GM12878 (cell line): ENCODE results near the gene ATP6V1F. TPM values are rescaled to one million over a fixed set of nuclear protein-coding genes. Genes with fewer than 3 reads are reported as not detected.

ENCODE experiments used
- ATAC-seq: fragments of 200-7000 bp; cut with Tn5 transposase; 3 replicates; pipeline ENCODE4 v1.9.1; 2020; ENCODE audit warnings: mild to moderate bottlenecking, moderate library complexity
- BruUV-seq: library from RNA; stranded (reverse); fragments of 400-500 nt; replicated peaks from 2 replicates; lab custom pipeline; 2021; lab: Mats Ljungman, UMichigan
- CTCF ChIA-PET: fragments of 300-600 bp; sonication (Branson Sonifier 250); formaldehyde crosslinking; extraction: SDS; loops from one replicate; lab custom pipeline; 2021; ENCODE audit warnings: inconsistent platforms; lab: Yijun Ruan, JAX
- POLR2A ChIA-PET: fragments of 350-600 bp; formaldehyde crosslinking; extraction: SDS; loops from one replicate; lab custom pipeline; 2021; ENCODE audit warnings: inconsistent platforms; lab: Charles Lee
- RAD21 ChIA-PET: fragments of 300-600 bp; sonication (Branson Sonifier 250); formaldehyde crosslinking; loops from one replicate; lab custom pipeline; 2023; ENCODE audit warnings: antibody characterized with exemption; ENCODE audit not compliant: unreplicated experiment; lab: Charles Lee
- SMC1A ChIA-PET: fragments of 300-600 bp; sonication (Branson Sonifier 250); formaldehyde crosslinking; loops from one replicate; lab custom pipeline; 2023; ENCODE audit not compliant: unreplicated experiment, uncharacterized antibody; lab: Charles Lee
- DNase-seq: peaks from one replicate; pipeline ENCODE4 v3.0.0-alpha.2; 2011; ENCODE audit warnings: low read depth, low spot score
- FAIRE-seq: peaks from 3 replicates; lab custom pipeline; 2011; peaks lifted over from hg19 to GRCh38; lab: Jason Lieb, UNC
- H2AFZ ChIP-seq: 2 replicates; pipeline ENCODE4 v1.6.0; 2011; ENCODE audit warnings: low read depth, low read length, control low read depth; ENCODE audit not compliant: control insufficient read depth
- H3K27ac ChIP-seq: 2 replicates; pipeline ENCODE4 v1.5.1; 2011; ENCODE audit warnings: control low read depth; ENCODE audit not compliant: control insufficient read depth, insufficient read depth
- H3K27me3 ChIP-seq, 2 experiments: replicated peaks in 1 of 2; 2 replicates each; pipeline versions ENCODE4 v1.6.0 to v1.6.1; 2011; ENCODE audit warnings: low read length in 1 of 2; ENCODE audit not compliant: control insufficient read depth in 2 of 2, insufficient read depth in 2 of 2
- H3K36me3 ChIP-seq, 2 experiments: 2 replicates each; pipeline ENCODE4 v1.5.1; 2011; ENCODE audit warnings: low read length in 1 of 2; ENCODE audit not compliant: control insufficient read depth in 2 of 2, insufficient read depth in 2 of 2
- H3K4me1 ChIP-seq: 2 replicates; pipeline ENCODE4 v1.6.1; 2011; ENCODE audit warnings: mild to moderate bottlenecking, low read length, moderate library complexity, mixed read lengths; ENCODE audit not compliant: control insufficient read depth, insufficient read depth
- H3K4me2 ChIP-seq: 2 replicates; pipeline ENCODE4 v1.6.0; 2011; ENCODE audit warnings: control low read depth; ENCODE audit not compliant: control insufficient read depth, insufficient read depth
- H3K4me3 ChIP-seq: fragments of 200-600 bp; sonication (generic); 2 replicates; pipeline ENCODE4 v1.5.1; 2016
- H3K79me2 ChIP-seq: 2 replicates; pipeline ENCODE4 v1.6.0; 2011; ENCODE audit warnings: low read length; ENCODE audit not compliant: control insufficient read depth, insufficient read depth
- H3K9ac ChIP-seq: 2 replicates; pipeline ENCODE4 v1.8.0; 2011; ENCODE audit warnings: low read length, control low read depth, mixed read lengths; ENCODE audit not compliant: control insufficient read depth, insufficient read depth
- H3K9me3 ChIP-seq: replicated peaks from 3 replicates; pipeline ENCODE4 v1.5.1; 2011; ENCODE audit warnings: mild to moderate bottlenecking, low read length; ENCODE audit not compliant: control insufficient read depth, insufficient read depth
- H4K20me1 ChIP-seq: 2 replicates; pipeline ENCODE4 v1.6.0; 2011; ENCODE audit not compliant: control insufficient read depth, insufficient read depth
- ASH2L ChIP-seq: fragments of 300-600, 200-600 bp; sonication (generic); IDR thresholded peaks from 2 replicates; pipeline ENCODE4 v1.6.1; 2017; ENCODE audit warnings: low read depth, mild to moderate bottlenecking, borderline replicate concordance
- BACH1 ChIP-seq: fragments of 450-650 bp; IDR thresholded peaks from 2 replicates; pipeline ENCODE4 v1.6.1; 2017; ENCODE audit warnings: mild to moderate bottlenecking, borderline replicate concordance
- BHLHE40 ChIP-seq, 2 experiments: fragments of 450-650 bp in 1 of 2; IDR thresholded peaks; 2 replicates each; pipeline ENCODE4 v1.6.1; 2011 to 2017; ENCODE audit warnings: low read depth in 2 of 2, borderline replicate concordance in 1 of 2, improper control_type of control experiment in 1 of 2, low read length in 1 of 2, mild to moderate bottlenecking in 1 of 2
- DPF2 ChIP-seq: fragments of 450-650 bp; IDR thresholded peaks from 2 replicates; pipeline ENCODE4 v1.6.1; 2017; ENCODE audit warnings: mild to moderate bottlenecking
- HDAC6 ChIP-seq: fragments of 200-600 bp; sonication (generic); IDR thresholded peaks from one replicate; pipeline ENCODE4 v1.8.0; 2017; ENCODE audit warnings: antibody characterized with exemption; ENCODE audit not compliant: unreplicated experiment
- IKZF1 ChIP-seq: fragments of 450-650 bp; conservative IDR thresholded peaks from 2 replicates; pipeline ENCODE4 v1.6.1; 2017; ENCODE audit warnings: antibody characterized with exemption, mild to moderate bottlenecking
- LARP7 ChIP-seq: fragments of 450-650 bp; IDR thresholded peaks from 2 replicates; pipeline ENCODE4 v1.6.1; 2017; ENCODE audit warnings: mild to moderate bottlenecking
- MYC ChIP-seq: IDR thresholded peaks from 2 replicates; pipeline ENCODE4 v1.6.1; 2011; ENCODE audit warnings: mild to moderate bottlenecking, low read length, moderate library complexity, inconsistent platforms; ENCODE audit not compliant: insufficient read depth, insufficient replicate concordance, insufficient read length, severe bottlenecking
- NR2F1 ChIP-seq: fragments of 450-650 bp; conservative IDR thresholded peaks from 2 replicates; pipeline ENCODE4 v1.6.1; 2017; ENCODE audit warnings: mild to moderate bottlenecking
- POLR2A ChIP-seq: IDR thresholded peaks from 2 replicates; pipeline ENCODE4 v1.6.1; 2011; ENCODE audit warnings: low read depth, mild to moderate bottlenecking, low read length
- TCF3 ChIP-seq: IDR thresholded peaks from 2 replicates; pipeline ENCODE4 v1.6.1; 2012; ENCODE audit warnings: low read depth, mild to moderate bottlenecking, low read length, borderline replicate concordance; ENCODE audit not compliant: insufficient read depth
- WGBS: methylation state at CpG from one replicate; pipeline ENCODE4 v1.1.6; 2016; ENCODE audit warnings: low lambda C conversion rate; ENCODE audit not compliant: insufficient replicate concordance, insufficient coverage; ENCODE audit errors: missing lambda C conversion rate; 5-methylcytosine and 5-hydroxymethylcytosine counted together
- in situ Hi-C: fragments of 300-500 bp; cut with MboI; formaldehyde crosslinking; loops from 9 replicates; pipeline ENCODE4 v1.14.3; 2018; ENCODE audit warnings: mixed read lengths
- intact Hi-C: fragments of 100-400 bp; cut with micrococcal nuclease; formaldehyde crosslinking; loops from one replicate; pipeline ENCODE4 v1.14.2; 2022; ENCODE audit not compliant: unreplicated experiment
- polyA plus RNA-seq, 11 experiments: library from polyadenylated mRNA; depleted of rRNA in 4 of 11; unstranded in 6 of 11; stranded (reverse) in 5 of 11; fragments of >200 nt; fragmentation: Nextera tagmentation in 4 of 11; fragmentation: Illumina TruSeq in 1 of 11; extraction: Ambion mirVana in 4 of 11; extraction: Trizol in 1 of 11; gene quantifications; 1 replicate in 1 of 11; 2 replicates in 10 of 11; pipeline versions ENCODE4 v1.2.1 to v1.2.3, GENCODE V29; 2011 to 2016; ENCODE audit warnings: inconsistent platforms in 2 of 11, missing spikeins in 2 of 11, low read depth in 1 of 11
- total RNA-seq, 4 experiments: library from RNA; depleted of rRNA in 3 of 4; stranded (reverse); fragments of >200 nt in 3 of 4; fragmentation: Illumina TruSeq in 1 of 4; extraction: Trizol in 1 of 4; gene quantifications; 2 replicates each; pipeline versions ENCODE4 v1.2.1 to v1.2.3, GENCODE V29; 2013 to 2021
- TF ChIP-seq, protein P1 (sequence below), 3 experiments: IDR thresholded peaks in 2 of 3; conservative IDR thresholded peaks in 1 of 3; 2 replicates each; pipeline ENCODE4 v1.5.1; 2011; ENCODE audit warnings: low read depth in 3 of 3, low read length in 3 of 3, mild to moderate bottlenecking in 3 of 3, control low read depth in 2 of 3, moderate library complexity in 2 of 3, inconsistent platforms in 1 of 3, mixed read lengths in 1 of 3; ENCODE audit not compliant: control insufficient read depth in 2 of 3, insufficient read depth in 1 of 3; ENCODE audit errors: extremely low read depth in 1 of 3
- TF ChIP-seq, protein P2 (sequence below): fragments of 450-650 bp; IDR thresholded peaks from 2 replicates; pipeline ENCODE4 v1.6.1; 2017; ENCODE audit warnings: mild to moderate bottlenecking, moderate library complexity
- TF ChIP-seq, protein P3 (sequence below): fragments of 450-650 bp; conservative IDR thresholded peaks from 2 replicates; pipeline ENCODE4 v1.6.1; 2017; ENCODE audit warnings: mild to moderate bottlenecking, moderate library complexity

ATP6V1F gene
- total and polyA plus RNA-seq, 10 of the 15 experiments (the other 5 are each of a cell fraction or from before 2014, with no cell fraction given), result 111 to 343 (median 203) TPM

DNA sequence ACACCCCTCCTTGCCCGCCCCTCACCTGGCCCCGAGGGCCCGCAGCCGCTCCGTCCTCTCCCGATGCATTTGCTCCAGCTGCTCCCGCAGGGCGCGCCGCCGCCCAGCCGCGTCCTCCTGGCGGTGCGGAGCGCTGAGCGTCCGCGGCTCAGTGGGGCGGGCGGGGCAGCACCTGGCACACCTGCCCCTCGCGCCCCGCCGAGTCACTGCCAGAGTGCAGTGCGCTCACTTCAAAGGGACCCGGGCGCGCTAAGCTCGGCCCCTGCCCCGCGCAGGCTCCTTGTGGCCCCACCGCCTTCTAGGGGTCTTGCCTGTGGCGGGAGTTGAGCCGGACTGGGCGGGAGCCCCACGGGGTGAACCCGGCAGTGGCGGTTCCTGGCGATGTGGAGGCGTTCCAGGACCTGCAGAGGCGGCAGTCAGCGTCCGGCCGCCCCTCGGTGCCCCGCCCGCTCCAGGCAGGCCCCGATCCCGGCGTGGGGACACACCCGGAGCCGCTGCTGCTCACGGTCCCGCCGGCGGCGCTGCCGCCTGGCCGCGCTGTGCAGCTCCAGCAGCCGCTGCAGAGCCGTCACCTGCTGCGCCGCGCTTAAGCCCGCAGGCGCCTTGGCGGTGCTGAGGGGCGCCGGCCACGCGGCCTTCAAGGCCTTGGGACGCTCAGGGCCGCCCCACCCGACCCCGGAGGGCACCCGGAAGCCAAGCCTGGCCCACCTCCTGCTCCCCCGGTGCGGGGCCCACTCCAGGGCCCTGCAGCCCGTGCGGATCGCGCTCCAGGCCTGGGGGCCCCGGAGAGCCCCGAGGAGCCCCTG lies 6.7 kb downstream of the ATP6V1F start:
- peak overlapping the region; percentile 44; the same call in 1 of the 2 replicates for H3K9ac ChIP-seq
- TF ChIP-seq BACH1 (0 out of 2 replicates have a peak, but pooled peaks have one; percentile 24), MYC (no peak), IKZF1 (peak; percentile 58), POLR2A (peak; percentile 58), ASH2L (no peak), TCF3 (0 out of 2 replicates have a peak, but pooled peaks have one; percentile 17), HDAC6 (peak; percentile 82), LARP7 (peak; percentile 56; the same call in 1 of the 2 replicates), DPF2 (peak; percentile 65; the same call in 1 of the 2 replicates), NR2F1 (0 out of 2 replicates have a peak, but pooled peaks have one; percentile 38), BHLHE40 (IDR thresholded peaks at IDR 0.05; ENCODE audit: borderline replicate concordance in 1 of 2, low read depth in 2 of 2, low read length in 1 of 2) (peak in 1 of 2 experiments; percentile 48; a peak in 1 of 4 replicates)
- TF ChIP-seq, protein P1, sequence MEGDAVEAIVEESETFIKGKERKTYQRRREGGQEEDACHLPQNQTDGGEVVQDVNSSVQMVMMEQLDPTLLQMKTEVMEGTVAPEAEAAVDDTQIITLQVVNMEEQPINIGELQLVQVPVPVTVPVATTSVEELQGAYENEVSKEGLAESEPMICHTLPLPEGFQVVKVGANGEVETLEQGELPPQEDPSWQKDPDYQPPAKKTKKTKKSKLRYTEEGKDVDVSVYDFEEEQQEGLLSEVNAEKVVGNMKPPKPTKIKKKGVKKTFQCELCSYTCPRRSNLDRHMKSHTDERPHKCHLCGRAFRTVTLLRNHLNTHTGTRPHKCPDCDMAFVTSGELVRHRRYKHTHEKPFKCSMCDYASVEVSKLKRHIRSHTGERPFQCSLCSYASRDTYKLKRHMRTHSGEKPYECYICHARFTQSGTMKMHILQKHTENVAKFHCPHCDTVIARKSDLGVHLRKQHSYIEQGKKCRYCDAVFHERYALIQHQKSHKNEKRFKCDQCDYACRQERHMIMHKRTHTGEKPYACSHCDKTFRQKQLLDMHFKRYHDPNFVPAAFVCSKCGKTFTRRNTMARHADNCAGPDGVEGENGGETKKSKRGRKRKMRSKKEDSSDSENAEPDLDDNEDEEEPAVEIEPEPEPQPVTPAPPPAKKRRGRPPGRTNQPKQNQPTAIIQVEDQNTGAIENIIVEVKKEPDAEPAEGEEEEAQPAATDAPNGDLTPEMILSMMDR (IDR thresholded peaks at IDR 0.05 in 2 of 3, conservative IDR thresholded peaks at IDR 0.05 in 1 of 3; ENCODE audit: control insufficient read depth in 2 of 3, extremely low read depth in 1 of 3, insufficient read depth in 1 of 3, low read depth in 3 of 3, low read length in 3 of 3), result peak in 1 of 3 experiments; percentile 26; a peak in 1 of 6 replicates
- TF ChIP-seq, protein P2, sequence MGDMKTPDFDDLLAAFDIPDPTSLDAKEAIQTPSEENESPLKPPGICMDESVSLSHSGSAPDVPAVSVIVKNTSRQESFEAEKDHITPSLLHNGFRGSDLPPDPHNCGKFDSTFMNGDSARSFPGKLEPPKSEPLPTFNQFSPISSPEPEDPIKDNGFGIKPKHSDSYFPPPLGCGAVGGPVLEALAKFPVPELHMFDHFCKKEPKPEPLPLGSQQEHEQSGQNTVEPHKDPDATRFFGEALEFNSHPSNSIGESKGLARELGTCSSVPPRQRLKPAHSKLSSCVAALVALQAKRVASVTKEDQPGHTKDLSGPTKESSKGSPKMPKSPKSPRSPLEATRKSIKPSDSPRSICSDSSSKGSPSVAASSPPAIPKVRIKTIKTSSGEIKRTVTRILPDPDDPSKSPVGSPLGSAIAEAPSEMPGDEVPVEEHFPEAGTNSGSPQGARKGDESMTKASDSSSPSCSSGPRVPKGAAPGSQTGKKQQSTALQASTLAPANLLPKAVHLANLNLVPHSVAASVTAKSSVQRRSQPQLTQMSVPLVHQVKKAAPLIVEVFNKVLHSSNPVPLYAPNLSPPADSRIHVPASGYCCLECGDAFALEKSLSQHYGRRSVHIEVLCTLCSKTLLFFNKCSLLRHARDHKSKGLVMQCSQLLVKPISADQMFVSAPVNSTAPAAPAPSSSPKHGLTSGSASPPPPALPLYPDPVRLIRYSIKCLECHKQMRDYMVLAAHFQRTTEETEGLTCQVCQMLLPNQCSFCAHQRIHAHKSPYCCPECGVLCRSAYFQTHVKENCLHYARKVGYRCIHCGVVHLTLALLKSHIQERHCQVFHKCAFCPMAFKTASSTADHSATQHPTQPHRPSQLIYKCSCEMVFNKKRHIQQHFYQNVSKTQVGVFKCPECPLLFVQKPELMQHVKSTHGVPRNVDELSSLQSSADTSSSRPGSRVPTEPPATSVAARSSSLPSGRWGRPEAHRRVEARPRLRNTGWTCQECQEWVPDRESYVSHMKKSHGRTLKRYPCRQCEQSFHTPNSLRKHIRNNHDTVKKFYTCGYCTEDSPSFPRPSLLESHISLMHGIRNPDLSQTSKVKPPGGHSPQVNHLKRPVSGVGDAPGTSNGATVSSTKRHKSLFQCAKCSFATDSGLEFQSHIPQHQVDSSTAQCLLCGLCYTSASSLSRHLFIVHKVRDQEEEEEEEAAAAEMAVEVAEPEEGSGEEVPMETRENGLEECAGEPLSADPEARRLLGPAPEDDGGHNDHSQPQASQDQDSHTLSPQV, result no peak
- TF ChIP-seq, protein P3, sequence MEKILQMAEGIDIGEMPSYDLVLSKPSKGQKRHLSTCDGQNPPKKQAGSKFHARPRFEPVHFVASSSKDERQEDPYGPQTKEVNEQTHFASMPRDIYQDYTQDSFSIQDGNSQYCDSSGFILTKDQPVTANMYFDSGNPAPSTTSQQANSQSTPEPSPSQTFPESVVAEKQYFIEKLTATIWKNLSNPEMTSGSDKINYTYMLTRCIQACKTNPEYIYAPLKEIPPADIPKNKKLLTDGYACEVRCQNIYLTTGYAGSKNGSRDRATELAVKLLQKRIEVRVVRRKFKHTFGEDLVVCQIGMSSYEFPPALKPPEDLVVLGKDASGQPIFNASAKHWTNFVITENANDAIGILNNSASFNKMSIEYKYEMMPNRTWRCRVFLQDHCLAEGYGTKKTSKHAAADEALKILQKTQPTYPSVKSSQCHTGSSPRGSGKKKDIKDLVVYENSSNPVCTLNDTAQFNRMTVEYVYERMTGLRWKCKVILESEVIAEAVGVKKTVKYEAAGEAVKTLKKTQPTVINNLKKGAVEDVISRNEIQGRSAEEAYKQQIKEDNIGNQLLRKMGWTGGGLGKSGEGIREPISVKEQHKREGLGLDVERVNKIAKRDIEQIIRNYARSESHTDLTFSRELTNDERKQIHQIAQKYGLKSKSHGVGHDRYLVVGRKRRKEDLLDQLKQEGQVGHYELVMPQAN, result no peak

More for the DNA sequence above, 6.7 kb downstream of the ATP6V1F start:
- Histone ChIP-seq H3K4me1 (peaks cover 8% of the 10 kb centered on the region; the same call in 1 of the 2 replicates), H3K79me2 (peaks cover 2% of the 10 kb centered on the region), H4K20me1 (no peaks in the 10 kb centered on the region), H3K36me3 (no peaks in the 10 kb centered on the region; a peak in 2 of 4 replicates), H3K4me3 (peak overlapping the region; percentile 64), H2AFZ (peak overlapping the region; percentile 65), H3K9me3 (no peaks in the 10 kb centered on the region), H3K27ac (no peak overlapping the region), H3K4me2 (peak overlapping the region; percentile 95), H3K27me3 (no peaks in the 10 kb centered on the region)
- peak; percentile 44 for FAIRE-seq
- POLR2A ChIA-PET, result no interaction called here
- BruUV-seq, result no TSS peak
- peak; percentile 91 for ATAC-seq
- in situ Hi-C loops, result no loop called here
- SMC1A ChIA-PET, result no interaction called here
- DNase-seq, result no peak
- CTCF ChIA-PET, result interaction anchor here (0.8 kb wide), 1 partner anchor 14 kb away, joined by 3 read pairs; no protein-coding TSS in a partner anchor
- intact Hi-C loops, result no loop called here
- 2% methylated on average over 64 of the region's 86 CpGs for WGBS
- RAD21 ChIA-PET, result no interaction called here
